ENCODE measurements around the gene BIRC7. TPM values are rescaled to one million over a fixed set of nuclear protein-coding genes. Genes with fewer than 3 reads are reported as not detected.
"Not testable (repeated sequence)": the region's sequence is repeated elsewhere in the genome, so short reads cannot be mapped to it uniquely, and the experiment has no call there.

BIRC7 gene
- total RNA-seq, 1 donor from 2014 or later = not detected

GRCh38 chr20:63249891-63250290 is 14.2 kb downstream of the BIRC7 start:
- peaks cover 2% of the 10 kb centered on the region for H3K9me3 Mint-ChIP-seq (ENCODE audit: low read depth)
- H3K4me3 Mint-ChIP-seq (ENCODE audit: low read depth) = no peak overlapping the region
- H3K36me3 Mint-ChIP-seq (ENCODE audit: insufficient read depth) = no peaks in the 10 kb centered on the region
- H3K4me1 Mint-ChIP-seq (ENCODE audit: low read depth) = peaks cover 10% of the 10 kb centered on the region
- H3K27me3 Mint-ChIP-seq = peaks cover 45% of the 10 kb centered on the region
- TF ChIP-seq CTCF (IDR thresholded peaks at IDR 0.05; ENCODE audit: unreplicated experiment) = no peak
- H3K27ac Mint-ChIP-seq = no peak overlapping the region
- no peak for DNase-seq (ENCODE audit: low spot score, unreplicated experiment)

GRCh38 chr20:63251350-63251749 is 15.6 kb downstream of the BIRC7 start:
- DNase-seq (ENCODE audit: low spot score, unreplicated experiment); H3K36me3 Mint-ChIP-seq (ENCODE audit: insufficient read depth); H3K4me3 Mint-ChIP-seq (ENCODE audit: low read depth); H3K27ac Mint-ChIP-seq; H3K9me3 Mint-ChIP-seq (ENCODE audit: low read depth): not testable (repeated sequence)
- TF ChIP-seq CTCF (IDR thresholded peaks at IDR 0.05; ENCODE audit: unreplicated experiment) = peak; percentile 27
- Mint-ChIP-seq H3K4me1 (ENCODE audit: low read depth) (peaks cover 16% of the 10 kb centered on the region), H3K27me3 (peaks cover 52% of the 10 kb centered on the region)

- no peak for TF ChIP-seq CTCF (IDR thresholded peaks at IDR 0.05; ENCODE audit: unreplicated experiment)
- Mint-ChIP-seq H3K4me1 (ENCODE audit: low read depth) (peaks cover 16% of the 10 kb centered on the region), H3K4me3 (ENCODE audit: low read depth) (no peak overlapping the region), H3K9me3 (ENCODE audit: low read depth) (peaks cover 2% of the 10 kb centered on the region), H3K27me3 (peaks cover 61% of the 10 kb centered on the region), H3K36me3 (ENCODE audit: insufficient read depth) (no peaks in the 10 kb centered on the region), H3K27ac (no peak overlapping the region)
- no peak for DNase-seq (ENCODE audit: low spot score, unreplicated experiment)
Observed at GRCh38 chr20:63252284-63252711, 16.6 kb downstream of the BIRC7 start.

- peaks cover 16% of the 10 kb centered on the region for H3K4me1 Mint-ChIP-seq (ENCODE audit: low read depth)
- peaks cover 2% of the 10 kb centered on the region for H3K9me3 Mint-ChIP-seq (ENCODE audit: low read depth)
- H3K27ac Mint-ChIP-seq = no peak overlapping the region
- peaks cover 68% of the 10 kb centered on the region for H3K27me3 Mint-ChIP-seq
- DNase-seq (ENCODE audit: low spot score, unreplicated experiment) = no peak
- H3K4me3 Mint-ChIP-seq (ENCODE audit: low read depth) = peak overlapping the region; percentile 24
- H3K36me3 Mint-ChIP-seq (ENCODE audit: insufficient read depth) = no peaks in the 10 kb centered on the region
- TF ChIP-seq CTCF (IDR thresholded peaks at IDR 0.05; ENCODE audit: unreplicated experiment) = no peak
Observed at GRCh38 chr20:63253065-63253437, 17.3 kb downstream of the BIRC7 start.

- Mint-ChIP-seq H3K36me3 (ENCODE audit: insufficient read depth) (no peaks in the 10 kb centered on the region), H3K4me1 (ENCODE audit: low read depth) (peaks cover 12% of the 10 kb centered on the region), H3K27me3 (peaks cover 68% of the 10 kb centered on the region), H3K4me3 (ENCODE audit: low read depth) (no peak overlapping the region), H3K9me3 (ENCODE audit: low read depth) (peaks cover 2% of the 10 kb centered on the region), H3K27ac (no peak overlapping the region)
- TF ChIP-seq CTCF (IDR thresholded peaks at IDR 0.05; ENCODE audit: unreplicated experiment) = no peak
- no peak for DNase-seq (ENCODE audit: low spot score, unreplicated experiment)
Observed at GRCh38 chr20:63253438-63254231, 17.9 kb downstream of the BIRC7 start.
